Uterus (tissue), 2 donors: ENCODE results near the gene LRRN2.

Experiments used
- POLR2A ChIP-seq, 2 donors: fragments of 450-650 bp; IDR thresholded peaks; one replicate each; pipeline ENCODE4 v1.6.1; 2016; ENCODE audit warnings: antibody characterized with exemption in 2 of 2, mild to moderate bottlenecking in 1 of 2, moderate library complexity in 1 of 2
- TF ChIP-seq, protein P1 (sequence below), 4 experiments: fragments of 200-600 bp in 2 of 4; fragments of 450-650 bp in 2 of 4; sonication (generic) in 2 of 4; IDR thresholded peaks; one replicate each; pipeline ENCODE4 v1.5.1; 2016 to 2019; ENCODE audit warnings: antibody characterized with exemption in 4 of 4, mild to moderate bottlenecking in 2 of 4, moderate library complexity in 1 of 4

GRCh38 chr1:204670152-204670927 is 15.2 kb downstream of the LRRN2 start:
- TF ChIP-seq, protein P1, sequence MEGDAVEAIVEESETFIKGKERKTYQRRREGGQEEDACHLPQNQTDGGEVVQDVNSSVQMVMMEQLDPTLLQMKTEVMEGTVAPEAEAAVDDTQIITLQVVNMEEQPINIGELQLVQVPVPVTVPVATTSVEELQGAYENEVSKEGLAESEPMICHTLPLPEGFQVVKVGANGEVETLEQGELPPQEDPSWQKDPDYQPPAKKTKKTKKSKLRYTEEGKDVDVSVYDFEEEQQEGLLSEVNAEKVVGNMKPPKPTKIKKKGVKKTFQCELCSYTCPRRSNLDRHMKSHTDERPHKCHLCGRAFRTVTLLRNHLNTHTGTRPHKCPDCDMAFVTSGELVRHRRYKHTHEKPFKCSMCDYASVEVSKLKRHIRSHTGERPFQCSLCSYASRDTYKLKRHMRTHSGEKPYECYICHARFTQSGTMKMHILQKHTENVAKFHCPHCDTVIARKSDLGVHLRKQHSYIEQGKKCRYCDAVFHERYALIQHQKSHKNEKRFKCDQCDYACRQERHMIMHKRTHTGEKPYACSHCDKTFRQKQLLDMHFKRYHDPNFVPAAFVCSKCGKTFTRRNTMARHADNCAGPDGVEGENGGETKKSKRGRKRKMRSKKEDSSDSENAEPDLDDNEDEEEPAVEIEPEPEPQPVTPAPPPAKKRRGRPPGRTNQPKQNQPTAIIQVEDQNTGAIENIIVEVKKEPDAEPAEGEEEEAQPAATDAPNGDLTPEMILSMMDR (IDR thresholded peaks at IDR 0.05) = no peak
- TF ChIP-seq POLR2A (IDR thresholded peaks at IDR 0.05) = no peak
